Ovary (tissue), 9 donors: Measurements from ENCODE around the gene MORC2. TPM values are rescaled to one million over a fixed set of nuclear protein-coding genes. Genes with fewer than 3 reads are reported as not detected.

Experiments used
- DNase-seq, 5 donors: peaks; one replicate each; pipeline ENCODE4 v3.0.0-alpha.2; 2019 to 2020
- H3K27ac ChIP-seq, 2 donors: fragments of 200-600 bp; one replicate each; pipeline versions ENCODE4 v1.5.1 to v1.8.0; 2019 to 2022
- H3K27me3 ChIP-seq: fragments of 200-600 bp; one replicate; pipeline ENCODE4 v1.8.0; 2022
- H3K36me3 ChIP-seq: fragments of 200-600 bp; sonication (generic); one replicate; pipeline ENCODE4 v1.5.1; 2019
- H3K4me1 ChIP-seq: one replicate; pipeline ENCODE4 v1.8.1; 2013; ENCODE audit warnings: mild to moderate bottlenecking, moderate library complexity; ENCODE audit not compliant: insufficient read depth
- H3K4me3 ChIP-seq: fragments of 200-600 bp; sonication (generic); one replicate; pipeline ENCODE4 v1.5.1; 2017
- H3K9me3 ChIP-seq, 2 donors: fragments of 200-600 bp in 1 of 2; sonication (generic) in 1 of 2; one replicate each; pipeline versions ENCODE4 v1.5.1 to v1.8.1; 2013 to 2019; ENCODE audit warnings: mild to moderate bottlenecking in 1 of 2, moderate library complexity in 1 of 2
- CTCF ChIP-seq, 3 donors: fragments of 450-650 bp in 2 of 3; fragments of 200-600 bp in 1 of 3; IDR thresholded peaks; one replicate each; pipeline versions ENCODE4 v1.5.1 to v1.8.0; 2016 to 2022; ENCODE audit warnings: antibody characterized with exemption in 3 of 3, mild to moderate bottlenecking in 1 of 3
- EP300 ChIP-seq: sonication (generic); formaldehyde crosslinking; IDR thresholded peaks from one replicate; pipeline ENCODE4 v1.6.1; 2017; ENCODE audit warnings: antibody characterized with exemption
- POLR2A ChIP-seq: fragments of 450-650 bp; IDR thresholded peaks from one replicate; pipeline ENCODE4 v1.6.1; 2017; ENCODE audit warnings: antibody characterized with exemption, mild to moderate bottlenecking, moderate library complexity
- WGBS, 3 donors: extraction: QIAGEN DNeasy Blood & Tissue Kit in 1 of 3; methylation state at CpG; one replicate each; pipeline versions ENCODE4 v1.1.5 to v1.1.7; 2013 to 2017; 5-methylcytosine and 5-hydroxymethylcytosine counted together
- intact Hi-C, 4 donors: fragments of 100-400 bp; cut with DNase I; formaldehyde crosslinking; loops; one replicate each; pipeline versions ENCODE4 v1.11.0 to v1.15.1; 2022 to 2023
- polyA plus RNA-seq, 2 donors: library from polyadenylated mRNA; stranded (reverse); fragments of 200-250 nt in 1 of 2; fragments of 350-450 nt in 1 of 2; fragmentation: Illumina TruSeq in 1 of 2; extraction: RNeasy Lipid Tissue Mini Kit (QIAGEN cat#74804) in 1 of 2; gene quantifications; one replicate each; pipeline ENCODE4 v1.2.3, GENCODE V29; 2013 to 2014
- total RNA-seq, 7 donors: library from RNA; depleted of rRNA in 2 of 7; stranded (reverse); fragments of >200 nt in 2 of 7; fragmentation: NEBNext Ultra II Directional in 3 of 7; extraction: Animal tissue kit (Norgen Biotek cat#: 25700) in 3 of 7; gene quantifications; one replicate each; pipeline versions ENCODE4 v1.1.0 to v1.2.4, GENCODE V29; 2016 to 2023
- donor health status: DM: no; HTN: no; CAD: no; lungs with moderate emphysema.
- donor health status: DM: no; HTN: no; CAD: no.
- donor health status: Bipolar disorder and iron deficiency.
- donor health status: DM: yes; HTN: yes; CAD: no.
- donor health status: DM: no; HTN: no; CAD: no.
- donor health status: DM: yes; HTN: yes; CAD: no.

MORC2 gene
- total and polyA plus RNA-seq, 9 donors: 13.0 to 30.5 (median 22.1) TPM

- TF ChIP-seq POLR2A (no peak), EP300 (no peak), CTCF (IDR thresholded peaks at IDR 0.05) (no peak)
- no peak overlapping the region for H3K27ac ChIP-seq
- H3K9me3 ChIP-seq: no peaks in the 10 kb centered on the region
- 81 to 87% (median 81%) methylated on average over 14 to 18 of the region's 18 CpGs for WGBS, 3 donors
- H3K4me3 ChIP-seq: no peak overlapping the region
- DNase-seq: no peak
- no peaks in the 10 kb centered on the region for H3K36me3 ChIP-seq
- H3K27me3 ChIP-seq: no peaks in the 10 kb centered on the region
- H3K4me1 ChIP-seq: no peaks in the 10 kb centered on the region
- intact Hi-C loops: no loop called here
Measured at GRCh38 chr22:30884211-30885000, 84.2 kb downstream of the MORC2 start.

- no peaks in the 10 kb centered on the region for H3K36me3 ChIP-seq
- 89 to 94% (median 93%) methylated on average over 7 of the region's 7 CpGs for WGBS, 3 donors
- no peak overlapping the region for H3K27ac ChIP-seq
- no peak for DNase-seq
- no peak overlapping the region for H3K4me3 ChIP-seq
- H3K27me3 ChIP-seq: no peaks in the 10 kb centered on the region
- H3K4me1 ChIP-seq: no peaks in the 10 kb centered on the region
- intact Hi-C loops: no loop called here
- TF ChIP-seq CTCF (IDR thresholded peaks at IDR 0.05): no peak
- TF ChIP-seq POLR2A: no peak
- no peak for TF ChIP-seq EP300
- no peaks in the 10 kb centered on the region for H3K9me3 ChIP-seq
Measured at GRCh38 chr22:30883586-30884145, 84.9 kb downstream of the MORC2 start.

- WGBS, 3 donors: 87 to 94% (median 89%) methylated on average over 4 of the region's 4 CpGs
Measured at GRCh38 chr22:30882974-30883533, 85.5 kb downstream of the MORC2 start.

More at GRCh38 chr22:30882974-30883533, 85.5 kb downstream of the MORC2 start:
- TF ChIP-seq CTCF (IDR thresholded peaks at IDR 0.05): no peak
- no peak for TF ChIP-seq POLR2A
- no peak for TF ChIP-seq EP300
- H3K36me3 ChIP-seq: no peaks in the 10 kb centered on the region
- no peak for DNase-seq
- intact Hi-C loops: no loop called here
- H3K4me3 ChIP-seq: no peak overlapping the region
- no peaks in the 10 kb centered on the region for H3K27me3 ChIP-seq
- no peaks in the 10 kb centered on the region for H3K9me3 ChIP-seq
- H3K27ac ChIP-seq: no peak overlapping the region
- H3K4me1 ChIP-seq: no peaks in the 10 kb centered on the region
